ENCODE measurements around the gene NSDHL.
"Not testable (repeated sequence)": the region's sequence is repeated elsewhere in the genome, so short reads cannot be mapped to it uniquely, and the experiment has no call there.

NSDHL gene

DNA sequence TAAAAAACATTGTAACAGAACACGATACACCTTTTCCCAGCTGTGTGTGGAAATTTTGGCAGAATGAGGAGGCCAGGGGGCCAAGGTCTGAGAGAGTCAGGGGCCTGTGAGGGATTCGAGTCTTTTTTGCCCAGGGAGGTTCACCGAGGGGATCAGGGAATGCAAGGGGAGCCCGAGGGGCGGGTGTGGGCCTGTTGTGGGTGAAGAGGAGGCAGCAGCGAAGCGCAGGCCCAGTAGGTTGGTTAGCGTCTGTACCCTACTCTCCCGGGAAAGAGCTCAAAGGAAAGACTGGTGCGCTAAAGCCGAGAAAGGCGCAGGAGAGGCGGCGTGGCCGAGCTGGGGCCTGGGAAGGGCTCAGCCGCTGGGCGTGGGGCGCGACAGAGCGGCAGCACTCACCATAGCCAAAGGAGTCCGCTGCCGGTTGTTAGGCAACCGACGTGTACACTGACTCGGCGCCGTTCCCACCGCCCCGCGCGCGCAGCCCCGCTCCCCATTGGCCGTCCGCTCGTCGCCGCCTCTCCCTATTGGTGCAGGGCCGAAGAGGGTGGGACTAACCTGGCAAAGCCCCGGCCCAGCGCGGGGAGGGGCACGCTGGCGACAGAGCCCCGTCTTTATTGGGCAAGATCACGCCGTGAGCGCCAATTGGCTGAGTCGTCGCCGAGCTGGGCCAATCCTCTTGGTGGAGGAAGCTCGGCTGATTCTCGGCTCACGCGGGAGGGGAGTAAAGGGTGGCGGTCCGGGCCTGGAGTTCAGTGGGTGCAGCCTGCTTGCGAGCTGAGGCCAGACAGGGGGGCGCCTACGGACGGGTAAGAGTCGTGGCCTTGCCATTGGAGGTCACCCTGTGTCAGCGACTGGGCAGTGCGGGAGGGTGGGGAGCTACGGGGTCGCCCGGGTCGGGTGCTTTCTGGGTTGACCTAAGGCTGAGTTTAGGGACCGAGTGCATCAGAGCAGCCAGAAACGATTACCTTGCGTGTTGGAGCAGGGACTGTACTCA is at the start of gene NSDHL, which contains the start of gene CETN2:
NSDHL (plus strand) TSS at position 752 of the 994 bp plus-strand sequence. CDS start 15,262 bp downstream, outside the sequence.
CETN2 (minus strand) TSS at position 446 of the 994 bp plus-strand sequence; CDS start at position 399, 47 bp downstream.
- Mint-ChIP-seq H3K36me3 (ENCODE audit: insufficient read depth) (peaks cover 11% of the 10 kb centered on the region), H3K27ac (ENCODE audit: low read depth) (peak within 1 kb of the TSS; percentile 99), H3K4me1 (peaks cover 34% of the 10 kb centered on the region), H3K4me3 (peak within 1 kb of the TSS; percentile 93), H3K27me3 (no peaks in the 10 kb centered on the region), H3K9me3 (no peaks in the 10 kb centered on the region)
- DNase-seq (ENCODE audit: low spot score in 2 of 2) = peak; percentile 85 to 94
- peak; percentile 94 for ATAC-seq (replicated peaks; ENCODE audit: extremely low read depth, poor library complexity, severe bottlenecking)

DNA sequence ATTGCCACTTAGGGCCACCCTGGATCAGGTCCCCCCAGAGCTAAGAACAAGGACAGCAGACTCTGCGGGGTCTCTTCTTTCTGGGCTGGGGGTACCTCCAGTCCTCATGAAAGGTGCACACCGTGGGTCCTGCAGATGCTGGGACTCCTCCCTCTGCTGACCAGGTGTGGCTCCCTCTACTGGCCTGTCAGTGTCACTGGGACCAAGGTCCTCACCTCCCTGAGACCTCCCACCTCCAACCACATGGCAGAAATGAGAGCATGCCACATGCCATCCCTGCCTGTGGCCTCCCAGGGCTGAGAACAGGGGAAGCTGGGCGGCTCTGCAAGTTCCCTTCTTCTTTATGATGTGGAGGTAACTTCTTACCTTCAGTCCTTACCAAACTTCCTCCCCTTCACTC is 43.8 kb upstream of the NSDHL start:
- H3K27me3 Mint-ChIP-seq; ATAC-seq (replicated peaks; ENCODE audit: extremely low read depth, poor library complexity, severe bottlenecking); H3K9me3 Mint-ChIP-seq; DNase-seq (ENCODE audit: low spot score in 2 of 2); H3K36me3 Mint-ChIP-seq (ENCODE audit: insufficient read depth); H3K4me1 Mint-ChIP-seq; H3K4me3 Mint-ChIP-seq; H3K27ac Mint-ChIP-seq (ENCODE audit: low read depth): not testable (repeated sequence)

DNA sequence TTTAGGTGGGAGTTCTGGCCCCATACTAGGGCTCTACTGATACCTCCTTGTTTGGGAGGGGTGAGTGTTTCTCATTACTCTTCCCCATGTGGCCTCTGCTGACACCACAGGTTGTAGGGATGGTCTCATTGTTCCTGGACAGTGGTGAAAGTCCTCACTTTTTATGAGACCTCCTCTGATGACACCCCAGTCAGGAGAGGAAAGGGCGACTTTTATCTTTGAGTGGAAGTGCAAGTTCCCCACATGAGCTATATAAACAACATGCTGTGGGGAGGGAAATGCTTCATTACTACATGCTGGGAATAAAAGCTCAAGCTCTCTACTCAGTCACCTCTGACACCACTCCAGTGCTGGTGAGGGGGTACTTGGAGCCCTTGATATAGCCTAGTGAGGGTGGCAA is 31.9 kb upstream of the NSDHL start:
- no peaks in the 10 kb centered on the region for H3K4me1 Mint-ChIP-seq
- DNase-seq (ENCODE audit: low spot score in 2 of 2) (no peak), ATAC-seq (replicated peaks; ENCODE audit: extremely low read depth, poor library complexity, severe bottlenecking) (no peak)
- no peaks in the 10 kb centered on the region for H3K36me3 Mint-ChIP-seq (ENCODE audit: insufficient read depth)
- H3K27me3 Mint-ChIP-seq = peaks cover 21% of the 10 kb centered on the region
- H3K27ac Mint-ChIP-seq (ENCODE audit: low read depth) = no peak overlapping the region
- H3K9me3 Mint-ChIP-seq = no peaks in the 10 kb centered on the region
- no peak overlapping the region for H3K4me3 Mint-ChIP-seq

DNA sequence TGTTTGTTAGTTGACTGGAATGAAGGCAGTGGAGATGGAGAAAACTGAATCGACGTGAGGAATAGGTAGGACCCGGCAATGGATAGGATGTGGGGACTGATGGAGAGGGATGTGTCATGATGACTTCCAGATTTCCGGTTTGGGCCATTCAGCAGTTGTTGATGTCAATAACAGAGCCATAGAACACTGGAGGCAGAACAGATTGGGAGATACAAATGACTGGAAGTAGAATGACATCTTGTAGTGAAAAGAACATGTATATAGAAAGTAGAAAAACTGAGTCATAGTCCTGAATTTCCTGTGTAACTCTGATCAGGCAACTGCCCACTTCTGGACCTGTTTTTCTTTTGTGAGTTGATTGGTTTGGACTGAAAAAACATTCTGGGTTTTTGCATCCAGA is 24.8 kb upstream of the NSDHL start:
- ATAC-seq (replicated peaks; ENCODE audit: extremely low read depth, poor library complexity, severe bottlenecking) = no peak
- Mint-ChIP-seq H3K36me3 (ENCODE audit: insufficient read depth) (no peaks in the 10 kb centered on the region), H3K27ac (ENCODE audit: low read depth) (no peak overlapping the region)

DNA sequence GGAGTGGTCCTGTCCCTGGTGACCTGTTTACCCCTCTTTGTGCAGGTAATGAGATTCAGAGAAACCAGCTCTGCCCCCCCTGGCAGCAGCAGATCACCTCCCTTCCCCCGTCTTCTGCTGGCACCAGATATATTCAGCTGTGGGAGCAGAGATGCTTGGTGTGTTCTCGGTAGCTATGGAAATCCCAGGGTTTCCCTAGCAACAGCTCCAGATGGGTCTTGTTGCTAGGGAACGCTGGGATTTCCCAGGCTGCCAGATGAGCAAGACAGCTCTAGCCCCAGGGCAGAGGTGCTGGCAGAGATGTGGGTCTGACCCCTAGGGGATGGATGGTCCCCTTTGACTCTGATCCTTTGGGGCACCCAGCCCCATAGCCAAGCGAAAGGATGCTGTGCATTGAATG is 20.5 kb upstream of the NSDHL start:
- H3K4me1 Mint-ChIP-seq = no peaks in the 10 kb centered on the region
- no peaks in the 10 kb centered on the region for H3K36me3 Mint-ChIP-seq (ENCODE audit: insufficient read depth)
- ATAC-seq (replicated peaks; ENCODE audit: extremely low read depth, poor library complexity, severe bottlenecking) = no peak
- no peak for DNase-seq (ENCODE audit: low spot score in 2 of 2)
- no peaks in the 10 kb centered on the region for H3K9me3 Mint-ChIP-seq
- H3K27ac Mint-ChIP-seq (ENCODE audit: low read depth) = no peak overlapping the region
- no peak overlapping the region for H3K4me3 Mint-ChIP-seq
- H3K27me3 Mint-ChIP-seq = peaks cover 9% of the 10 kb centered on the region

More for the DNA sequence above, 24.8 kb upstream of the NSDHL start:
- Mint-ChIP-seq H3K9me3 (no peaks in the 10 kb centered on the region), H3K4me1 (no peaks in the 10 kb centered on the region), H3K4me3 (no peak overlapping the region), H3K27me3 (peaks cover 27% of the 10 kb centered on the region)
- no peak for DNase-seq (ENCODE audit: low spot score in 2 of 2)

DNA sequence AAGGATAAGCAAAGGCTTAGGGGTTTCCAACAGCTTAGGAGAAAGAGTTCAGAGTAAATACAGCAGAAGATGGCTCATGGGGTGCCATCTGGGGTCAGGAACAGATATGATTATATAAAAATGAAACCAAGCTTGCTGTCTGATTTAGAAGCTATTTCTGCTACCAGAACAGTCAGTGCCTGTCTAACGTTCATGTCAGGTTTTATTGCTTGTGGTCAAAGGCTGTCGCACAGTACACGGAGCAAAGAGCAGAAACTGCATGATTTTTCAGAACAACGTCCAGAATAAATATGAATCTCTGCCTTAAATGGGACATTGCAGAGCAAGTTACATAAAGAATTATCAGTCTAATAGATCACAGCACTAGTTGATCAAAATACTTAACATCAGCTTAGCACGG is 17.7 kb upstream of the NSDHL start:
- H3K4me3 Mint-ChIP-seq = no peak overlapping the region
- no peak overlapping the region for H3K27ac Mint-ChIP-seq (ENCODE audit: low read depth)
- H3K9me3 Mint-ChIP-seq = no peaks in the 10 kb centered on the region
- DNase-seq (ENCODE audit: low spot score in 2 of 2) = no peak
- H3K36me3 Mint-ChIP-seq (ENCODE audit: insufficient read depth) = no peaks in the 10 kb centered on the region
- H3K27me3 Mint-ChIP-seq = peaks cover 9% of the 10 kb centered on the region
- no peak for ATAC-seq (replicated peaks; ENCODE audit: extremely low read depth, poor library complexity, severe bottlenecking)
- H3K4me1 Mint-ChIP-seq = no peaks in the 10 kb centered on the region

DNA sequence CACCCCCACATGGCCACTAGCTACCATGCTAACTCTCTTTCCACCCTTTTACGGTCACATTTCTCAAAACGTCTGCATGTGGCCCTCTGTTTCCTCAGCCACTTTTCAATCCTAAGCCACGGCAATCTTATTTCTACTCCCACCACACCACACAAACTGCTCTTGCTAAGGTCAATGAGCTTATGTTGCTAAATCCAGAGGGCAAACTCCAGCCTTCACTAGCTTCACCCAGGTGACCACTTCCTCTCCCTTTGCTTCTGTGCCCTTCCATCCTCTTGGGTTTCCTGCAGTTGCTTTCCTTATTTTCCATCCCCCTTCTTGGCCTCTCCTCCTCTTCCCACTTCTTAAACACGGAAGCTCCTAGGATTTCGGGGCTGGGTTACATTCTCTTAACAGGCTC is 16.8 kb upstream of the NSDHL start:
- H3K27ac Mint-ChIP-seq (ENCODE audit: low read depth) = no peak overlapping the region
- H3K4me3 Mint-ChIP-seq = no peak overlapping the region
- H3K36me3 Mint-ChIP-seq (ENCODE audit: insufficient read depth) = no peaks in the 10 kb centered on the region
- no peak for DNase-seq (ENCODE audit: low spot score in 2 of 2)
- no peaks in the 10 kb centered on the region for H3K9me3 Mint-ChIP-seq
- ATAC-seq (replicated peaks; ENCODE audit: extremely low read depth, poor library complexity, severe bottlenecking) = no peak
- no peaks in the 10 kb centered on the region for H3K4me1 Mint-ChIP-seq
- peaks cover 9% of the 10 kb centered on the region for H3K27me3 Mint-ChIP-seq

DNA sequence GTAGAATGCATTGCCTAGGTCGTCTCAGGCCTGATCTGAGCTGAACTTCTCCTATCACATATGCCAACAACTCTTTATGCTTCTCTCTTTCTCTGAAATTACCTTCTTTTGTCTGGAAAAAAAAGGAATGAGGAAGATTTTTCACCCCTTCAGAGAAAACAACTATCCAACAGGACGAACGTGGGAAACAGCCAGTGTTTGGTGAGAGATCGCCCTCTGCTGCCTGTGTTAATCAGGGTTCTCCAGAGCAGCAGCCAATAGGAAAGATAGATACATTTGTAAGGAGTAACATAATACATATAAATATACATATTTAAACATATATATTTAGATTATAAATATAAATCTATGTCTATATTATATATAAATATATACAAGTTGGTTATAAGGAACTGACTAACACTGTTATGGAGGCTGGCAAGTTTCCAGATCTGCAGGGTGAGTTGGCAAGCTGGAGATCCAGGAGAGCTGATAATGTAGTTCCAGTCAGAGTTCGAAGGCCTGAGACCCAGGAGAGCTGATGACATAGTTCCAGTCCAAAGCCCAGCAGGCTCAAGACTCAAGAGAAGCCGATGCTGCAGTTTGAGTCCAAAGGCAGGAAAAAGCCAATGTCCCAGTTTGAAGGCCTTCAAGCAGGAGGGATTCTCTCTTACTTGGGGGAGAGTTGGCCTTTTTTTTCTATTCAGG is 13.6 kb upstream of the NSDHL start:
- no peaks in the 10 kb centered on the region for H3K9me3 Mint-ChIP-seq
- no peaks in the 10 kb centered on the region for H3K36me3 Mint-ChIP-seq (ENCODE audit: insufficient read depth)
- DNase-seq (ENCODE audit: low spot score in 2 of 2) (no peak), ATAC-seq (replicated peaks; ENCODE audit: extremely low read depth, poor library complexity, severe bottlenecking) (no peak)
- H3K4me1 Mint-ChIP-seq = no peaks in the 10 kb centered on the region
- no peak overlapping the region for H3K4me3 Mint-ChIP-seq
- peaks cover 14% of the 10 kb centered on the region for H3K27me3 Mint-ChIP-seq
- H3K27ac Mint-ChIP-seq (ENCODE audit: low read depth) = no peak overlapping the region

DNA sequence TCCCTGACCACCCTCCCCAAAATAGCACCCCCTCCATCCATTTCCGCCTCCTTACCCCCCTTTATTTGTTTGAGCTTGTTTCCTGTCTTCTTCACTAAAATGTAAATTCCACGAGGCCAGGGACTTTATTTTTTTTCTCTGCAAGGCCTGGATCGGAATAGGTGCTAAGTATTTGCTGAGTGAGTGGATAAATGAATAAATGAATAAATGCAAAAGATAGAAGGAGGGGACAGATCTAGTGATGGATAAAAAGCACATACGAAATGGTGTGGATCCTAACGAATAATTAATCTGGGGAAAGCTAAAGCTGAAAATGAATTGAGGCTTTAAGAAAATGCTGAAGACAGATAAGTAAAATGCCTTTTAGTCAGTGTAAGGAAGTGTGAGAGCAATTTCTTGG is 12.5 kb upstream of the NSDHL start:
- Mint-ChIP-seq H3K4me1 (no peaks in the 10 kb centered on the region), H3K9me3 (no peaks in the 10 kb centered on the region), H3K27me3 (peaks cover 15% of the 10 kb centered on the region), H3K27ac (ENCODE audit: low read depth) (no peak overlapping the region), H3K36me3 (ENCODE audit: insufficient read depth) (no peaks in the 10 kb centered on the region), H3K4me3 (no peak overlapping the region)
- no peak for ATAC-seq (replicated peaks; ENCODE audit: extremely low read depth, poor library complexity, severe bottlenecking)
- no peak for DNase-seq (ENCODE audit: low spot score in 2 of 2)

DNA sequence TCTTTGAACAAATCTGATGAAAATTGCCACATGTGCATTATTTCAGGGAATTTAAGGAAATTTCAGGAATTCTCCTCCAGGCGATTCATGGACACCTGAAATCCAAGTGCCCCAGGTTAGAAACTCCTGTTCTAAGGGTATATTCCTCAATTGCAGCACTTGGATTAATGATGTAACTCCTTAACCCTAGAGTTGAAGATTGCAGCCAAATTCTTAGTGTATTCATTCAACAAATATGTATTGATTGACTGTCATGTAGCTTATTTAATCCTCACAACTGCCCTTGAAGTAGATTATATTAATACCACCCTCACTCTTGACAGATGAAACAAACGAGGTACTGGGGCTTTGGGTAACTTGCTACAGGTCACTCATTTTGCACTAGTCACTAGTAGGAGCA is 11.6 kb upstream of the NSDHL start:
- no peak for DNase-seq (ENCODE audit: low spot score in 2 of 2)
- Mint-ChIP-seq H3K36me3 (ENCODE audit: insufficient read depth) (no peaks in the 10 kb centered on the region), H3K27ac (ENCODE audit: low read depth) (no peak overlapping the region), H3K9me3 (no peaks in the 10 kb centered on the region), H3K4me1 (no peaks in the 10 kb centered on the region), H3K4me3 (no peak overlapping the region), H3K27me3 (peaks cover 15% of the 10 kb centered on the region)
- ATAC-seq (replicated peaks; ENCODE audit: extremely low read depth, poor library complexity, severe bottlenecking) = no peak

DNA sequence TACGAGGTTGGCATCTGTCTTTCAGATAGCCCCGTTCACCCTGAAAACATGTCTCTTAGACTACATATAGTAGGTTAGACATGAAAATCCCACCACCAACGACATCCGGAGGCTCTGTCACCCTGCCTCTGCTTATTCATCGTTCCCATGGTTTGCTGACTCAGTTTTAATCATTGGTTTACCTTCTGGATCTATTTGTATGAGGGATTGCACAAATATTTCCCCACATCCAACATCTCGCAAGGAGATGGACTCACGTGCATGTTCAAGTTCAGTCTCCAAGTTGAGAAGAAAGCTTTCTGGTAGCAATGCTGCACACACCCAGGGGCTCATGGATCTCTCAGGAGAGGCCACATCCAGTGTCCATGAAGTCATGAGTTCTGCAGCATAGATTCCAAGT is 11.1 kb upstream of the NSDHL start:
- DNase-seq (ENCODE audit: low spot score in 2 of 2) (no peak), ATAC-seq (replicated peaks; ENCODE audit: extremely low read depth, poor library complexity, severe bottlenecking) (no peak)
- Mint-ChIP-seq H3K36me3 (ENCODE audit: insufficient read depth) (no peaks in the 10 kb centered on the region), H3K9me3 (no peaks in the 10 kb centered on the region), H3K4me1 (no peaks in the 10 kb centered on the region), H3K27ac (ENCODE audit: low read depth) (no peak overlapping the region), H3K27me3 (peaks cover 15% of the 10 kb centered on the region), H3K4me3 (no peak overlapping the region)

DNA sequence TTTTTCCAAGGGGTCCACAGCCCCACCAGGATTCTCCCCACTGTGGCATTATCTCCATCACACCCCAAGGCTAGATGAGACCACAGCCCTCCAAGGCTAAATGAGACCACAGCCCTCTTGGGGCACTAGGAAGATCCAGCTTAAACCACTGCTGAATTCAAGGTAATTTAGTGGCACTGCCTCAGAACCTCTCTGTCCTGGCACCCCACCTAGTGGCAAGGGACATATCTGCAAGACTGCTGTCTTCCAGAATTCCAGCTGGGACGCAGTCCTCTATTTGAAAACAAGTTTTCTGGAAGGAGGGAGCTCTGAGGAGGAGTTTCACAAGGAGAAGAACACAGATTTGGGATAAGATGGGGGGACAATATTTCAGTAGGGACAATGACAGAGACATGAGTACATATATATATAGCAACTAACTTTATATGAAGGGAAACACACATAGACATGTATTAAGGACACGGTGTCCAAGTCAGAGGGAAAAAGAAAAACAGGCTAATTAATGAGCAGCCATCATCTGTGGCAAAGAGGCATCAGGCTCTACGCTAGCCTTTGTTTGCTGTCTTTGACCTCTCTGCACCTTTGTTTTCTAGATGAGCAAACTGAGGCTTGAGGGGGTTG is 9.6 kb upstream of the NSDHL start:
- DNase-seq (ENCODE audit: low spot score in 2 of 2) (no peak), ATAC-seq (replicated peaks; ENCODE audit: extremely low read depth, poor library complexity, severe bottlenecking) (no peak)
- H3K4me1 Mint-ChIP-seq = no peaks in the 10 kb centered on the region
- no peak overlapping the region for H3K4me3 Mint-ChIP-seq
- peaks cover 15% of the 10 kb centered on the region for H3K27me3 Mint-ChIP-seq
- H3K36me3 Mint-ChIP-seq (ENCODE audit: insufficient read depth) = no peaks in the 10 kb centered on the region
- H3K27ac Mint-ChIP-seq (ENCODE audit: low read depth) = no peak overlapping the region
- H3K9me3 Mint-ChIP-seq = no peaks in the 10 kb centered on the region

Data from central memory CD8-positive, alpha-beta T cell (primary cell).